NB4 (cell line): Measurements from ENCODE around the gene GLS.
"Not testable (repeated sequence)": the region's sequence is repeated elsewhere in the genome, so short reads cannot be mapped to it uniquely, and the experiment has no call there.

Experiments
- DNase-seq: peaks from one replicate; pipeline ENCODE4 v3.0.0; 2010; ENCODE audit warnings: low read depth
- H3K4me3 ChIP-seq: one replicate; pipeline ENCODE4 v1.5.1; 2011; ENCODE audit warnings: mild to moderate bottlenecking, low read depth, low read length, moderate library complexity
- CTCF ChIP-seq: IDR thresholded peaks from one replicate; pipeline ENCODE4 v1.5.1; 2012; ENCODE audit warnings: low read depth, low read length
- MAX ChIP-seq: IDR thresholded peaks from 2 replicates; pipeline ENCODE4 v1.6.1; 2011; ENCODE audit warnings: low read depth, low read length
- MYC ChIP-seq: IDR thresholded peaks from 2 replicates; pipeline ENCODE4 v1.6.1; 2011; ENCODE audit warnings: low read depth, low read length
- POLR2A ChIP-seq: IDR thresholded peaks from 2 replicates; pipeline ENCODE4 v1.6.1; 2011; ENCODE audit warnings: mild to moderate bottlenecking; ENCODE audit not compliant: insufficient read length; ENCODE audit errors: extremely low read depth

GLS gene

GRCh38 chr2:190959911-190960788 is 79.5 kb downstream of the GLS start:
- TF ChIP-seq MYC: no peak
- TF ChIP-seq POLR2A: no peak
- TF ChIP-seq CTCF: no peak
- TF ChIP-seq MAX: no peak

GRCh38 chr2:190961117-190961516 is 80.5 kb downstream of the GLS start:
- DNase-seq, H3K4me3 ChIP-seq: not testable (repeated sequence)

More at GRCh38 chr2:190959911-190960788, 79.5 kb downstream of the GLS start:
- DNase-seq: no peak
- no peak overlapping the region for H3K4me3 ChIP-seq

GRCh38 chr2:190961918-190962487 is 81.4 kb downstream of the GLS start:
- no peak overlapping the region for H3K4me3 ChIP-seq
- DNase-seq: no peak
- TF ChIP-seq MAX (no peak), POLR2A (no peak), CTCF (no peak), MYC (no peak)

- DNase-seq: no peak
- TF ChIP-seq MAX: no peak
- TF ChIP-seq CTCF: no peak
- TF ChIP-seq POLR2A: no peak
- no peak for TF ChIP-seq MYC
- no peak overlapping the region for H3K4me3 ChIP-seq
Measured at GRCh38 chr2:190963088-190963487, 82.5 kb downstream of the GLS start.

- DNase-seq: no peak
- TF ChIP-seq POLR2A: no peak
- no peak for TF ChIP-seq MYC
- no peak for TF ChIP-seq MAX
- no peak for TF ChIP-seq CTCF
Measured at GRCh38 chr2:190964170-190964795, 83.7 kb downstream of the GLS start.

GRCh38 chr2:190965580-190966222 is 85.1 kb downstream of the GLS start:
- TF ChIP-seq MYC: no peak
- TF ChIP-seq MAX: no peak
- TF ChIP-seq POLR2A: no peak
- no peak for TF ChIP-seq CTCF
- no peak for DNase-seq

More at GRCh38 chr2:190964170-190964795, 83.7 kb downstream of the GLS start:
- no peak overlapping the region for H3K4me3 ChIP-seq

More at GRCh38 chr2:190965580-190966222, 85.1 kb downstream of the GLS start:
- no peak overlapping the region for H3K4me3 ChIP-seq
